AG09319 (cell line): ENCODE data around the gene RFWD3.

ENCODE experiments used
- DNase-seq: peaks from one replicate; pipeline ENCODE4 v3.0.0-alpha.2; 2010; ENCODE audit warnings: low read depth; ENCODE audit errors: extremely low read depth
- CTCF ChIP-seq: IDR thresholded peaks from 2 replicates; pipeline ENCODE4 v1.5.1; 2011; ENCODE audit warnings: low read depth, mild to moderate bottlenecking, inconsistent platforms, low read length, moderate library complexity

The RFWD3 gene

GRCh38 chr16:74617206-74617788 lies 49.4 kb downstream of the RFWD3 start:
- no peak for TF ChIP-seq CTCF
- DNase-seq = no peak

- no peak for DNase-seq
- no peak for TF ChIP-seq CTCF
Observed at GRCh38 chr16:74611721-74612120, 55.0 kb downstream of the RFWD3 start.

GRCh38 chr16:74608944-74609343 lies 57.7 kb downstream of the RFWD3 start:
- TF ChIP-seq CTCF = no peak
- no peak for DNase-seq

GRCh38 chr16:74608381-74608780 lies 58.3 kb downstream of the RFWD3 start:
- TF ChIP-seq CTCF = no peak
- no peak for DNase-seq

GRCh38 chr16:74607962-74608356 lies 58.7 kb downstream of the RFWD3 start:
- TF ChIP-seq CTCF = no peak
- DNase-seq = no peak

- no peak for DNase-seq
- TF ChIP-seq CTCF = no peak
Observed at GRCh38 chr16:74607310-74607961, 59.2 kb downstream of the RFWD3 start.

- TF ChIP-seq CTCF = no peak
- peak; percentile 74 for DNase-seq
Observed at GRCh38 chr16:74606521-74607309, 60.0 kb downstream of the RFWD3 start, which contains the start of gene GLG1. Gene GLG1 (minus strand): TSS chr16:74607114. CDS start chr16:74607094, 20 bp downstream.
